ENCODE data around the gene NR0B1.

The NR0B1 gene

DNA sequence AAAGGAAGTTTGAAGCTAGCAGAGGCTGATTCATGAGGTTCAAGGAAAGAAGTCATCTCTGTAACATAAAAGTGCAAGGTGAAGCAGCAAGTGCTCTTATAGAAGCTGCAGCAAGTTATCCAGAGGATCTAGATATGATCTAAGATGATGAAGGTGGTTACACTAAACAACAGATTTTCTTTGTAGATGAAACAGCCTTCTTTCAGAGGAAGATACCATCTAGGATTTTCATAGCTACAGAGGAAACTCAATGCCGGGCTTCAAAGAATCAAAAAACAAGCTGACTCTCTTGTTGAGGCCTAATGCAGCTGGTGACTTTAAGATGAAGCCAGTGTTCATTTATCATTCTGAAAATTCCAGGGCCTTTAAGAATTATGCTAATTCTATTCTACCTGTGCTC lies 28.8 kb downstream of the NR0B1 start:
- in situ Hi-C loops (cut with MboI; ENCODE audit: low pct_unique_long_range_greater_than_20kb, low sequenced_read_pairs), result no loop called here
- no peak for DNase-seq

DNA sequence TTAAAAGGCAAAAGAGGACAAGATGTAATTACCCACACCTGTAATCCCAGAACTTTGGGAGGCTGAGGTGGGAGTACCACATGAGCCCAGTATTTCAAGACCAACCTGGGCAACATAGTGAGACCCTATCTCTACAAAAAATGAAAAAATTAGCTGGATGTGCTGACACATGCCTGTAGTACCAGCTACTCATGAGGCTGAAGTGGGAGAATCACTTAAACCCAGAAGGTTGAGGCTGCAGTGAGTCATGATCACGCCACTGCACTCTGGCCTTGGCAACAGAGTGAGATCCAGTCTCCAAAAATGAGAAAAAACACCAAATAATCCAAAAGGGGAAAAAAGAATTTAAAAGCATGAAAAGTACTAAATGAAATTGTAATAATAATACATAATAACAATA lies 30.8 kb downstream of the NR0B1 start:
- no peak for DNase-seq
- in situ Hi-C loops (cut with MboI; ENCODE audit: low pct_unique_long_range_greater_than_20kb, low sequenced_read_pairs), result no loop called here

DNA sequence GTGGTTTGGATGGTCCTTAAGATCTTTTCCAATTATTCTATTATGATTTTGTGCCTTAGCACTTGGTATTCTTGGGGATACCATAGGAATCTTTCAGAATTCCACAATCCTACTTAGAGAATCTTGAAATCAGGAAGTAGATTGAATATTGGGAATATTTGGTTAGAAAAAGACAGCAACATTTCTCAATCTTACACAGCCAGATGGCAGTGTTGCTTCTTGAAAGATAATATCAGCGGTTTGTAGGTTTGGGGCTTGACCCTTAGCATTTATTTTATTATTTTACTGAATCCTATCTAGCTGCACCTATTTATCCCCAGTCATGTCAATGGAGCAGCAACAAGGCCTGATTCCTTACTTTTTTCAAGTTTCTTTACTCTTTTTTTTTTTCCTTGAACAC lies 33.7 kb downstream of the NR0B1 start:
- in situ Hi-C loops (cut with MboI; ENCODE audit: low pct_unique_long_range_greater_than_20kb, low sequenced_read_pairs), result no loop called here
- DNase-seq, result peak; percentile 17

DNA sequence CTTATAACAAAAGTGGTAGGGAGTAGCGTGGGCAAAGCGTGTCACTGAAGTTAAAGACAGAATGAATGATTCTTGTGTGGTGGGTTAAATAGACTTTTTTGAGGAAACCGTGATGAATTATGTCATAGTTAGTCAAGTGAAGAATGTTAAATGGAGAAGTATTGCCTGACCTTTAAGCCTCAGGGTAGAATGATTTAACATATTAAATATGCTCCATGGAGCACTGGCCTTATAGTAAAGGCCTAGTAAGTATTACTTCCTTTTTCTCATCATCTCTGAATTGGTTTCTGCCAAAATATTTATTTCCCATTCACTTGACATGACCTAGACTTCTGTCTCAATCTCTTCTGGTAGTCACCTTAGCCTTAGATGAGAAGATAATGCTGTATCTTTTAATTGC lies 38.6 kb downstream of the NR0B1 start:
- DNase-seq, result no peak
- in situ Hi-C loops (cut with MboI; ENCODE audit: low pct_unique_long_range_greater_than_20kb, low sequenced_read_pairs), result no loop called here

DNA sequence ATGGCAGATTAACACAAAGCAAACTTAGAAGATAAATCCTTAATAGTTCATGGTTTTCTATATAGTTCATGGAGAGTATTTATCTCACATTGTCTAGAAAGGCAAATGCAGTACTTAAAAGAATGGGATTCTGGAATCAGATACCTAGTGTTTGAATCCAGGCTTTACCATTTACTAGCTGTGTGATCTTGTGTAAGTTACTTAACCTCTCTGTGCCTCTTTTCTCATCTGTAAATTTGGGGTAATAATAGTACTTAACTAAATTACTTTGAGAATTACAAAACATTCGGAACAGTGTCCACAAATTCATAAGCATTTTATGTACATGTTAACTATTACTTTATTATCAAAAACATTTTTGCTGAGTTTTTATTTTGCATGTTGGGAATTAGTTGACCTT lies 46.4 kb downstream of the NR0B1 start:
- no peak for DNase-seq
- in situ Hi-C loops (cut with MboI; ENCODE audit: low pct_unique_long_range_greater_than_20kb, low sequenced_read_pairs), result no loop called here

DNA sequence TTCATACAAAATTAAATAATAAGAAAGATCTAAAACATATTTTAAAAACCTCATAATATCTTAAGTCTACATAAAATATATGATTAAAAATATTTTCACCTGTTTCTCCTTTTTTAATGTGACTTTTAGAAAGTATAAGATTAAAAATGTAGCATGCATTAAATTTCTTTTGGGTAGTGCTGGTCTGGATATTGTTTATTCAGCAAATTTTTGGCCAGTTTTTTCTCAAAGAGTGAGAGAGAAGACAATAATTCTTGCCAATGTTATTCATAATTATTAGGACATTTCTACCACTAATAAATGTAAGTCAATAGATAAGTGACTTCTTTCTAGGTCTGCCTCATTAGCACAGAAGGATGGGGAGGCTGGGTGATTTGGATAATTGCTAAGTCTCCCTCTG lies 48.2 kb downstream of the NR0B1 start:
- in situ Hi-C loops (cut with MboI; ENCODE audit: low pct_unique_long_range_greater_than_20kb, low sequenced_read_pairs), result no loop called here
- no peak for DNase-seq

DNA sequence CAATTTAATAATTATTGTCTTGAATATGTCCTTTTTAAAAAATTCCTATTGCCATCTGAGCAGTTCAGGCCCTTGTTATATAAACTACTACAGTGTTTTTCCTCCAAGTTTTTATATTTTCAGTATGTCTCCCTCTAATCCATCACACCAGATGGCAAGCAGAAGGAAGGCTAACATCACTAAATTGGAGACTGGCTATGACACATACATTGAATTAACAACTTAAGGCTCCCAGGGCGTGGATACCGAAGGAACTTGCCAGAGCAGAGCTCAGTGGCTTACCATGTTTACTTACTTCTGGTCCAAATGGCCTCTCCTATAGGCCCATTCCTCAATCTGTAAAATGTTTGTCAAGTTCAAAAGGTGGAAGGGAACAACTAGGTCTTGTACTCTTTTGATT lies 49.3 kb downstream of the NR0B1 start:
- no peak for DNase-seq
- in situ Hi-C loops (cut with MboI; ENCODE audit: low pct_unique_long_range_greater_than_20kb, low sequenced_read_pairs), result no loop called here

Data from KBM-7 (cell line).